ENCODE data around the gene IGFLR1. TPM values are rescaled to one million over a fixed set of nuclear protein-coding genes. Genes with fewer than 3 reads are reported as not detected.

Gene IGFLR1
- total and polyA plus RNA-seq, 4 experiments from 2014 or later: 93.9 to 124 (median 109) TPM

DNA sequence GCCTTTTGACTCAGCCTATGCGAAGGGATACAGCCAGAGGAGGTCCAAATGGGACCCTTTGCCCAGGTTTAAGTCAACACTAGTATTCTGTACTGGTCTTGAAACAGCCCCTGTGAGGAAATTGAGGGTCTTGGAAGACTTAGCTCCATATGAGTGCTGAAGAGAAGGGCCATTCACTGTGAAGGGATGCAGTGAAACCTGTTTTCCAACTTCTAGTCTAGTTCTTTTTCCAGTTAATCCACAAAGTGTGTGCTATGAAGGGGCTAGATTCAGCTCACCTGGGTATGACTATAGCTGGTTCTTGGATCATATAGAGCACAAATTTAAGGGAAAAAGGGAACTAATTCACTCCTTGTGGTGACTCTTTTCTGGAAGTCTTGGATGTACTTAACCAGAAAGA, 33.9 kb downstream of the IGFLR1 start:
- DNase-seq: no peak
- Histone ChIP-seq H3K9me3 (ENCODE audit: control insufficient read depth in 1 of 2, low read length in 2 of 2) (no peaks in the 10 kb centered on the region), H3K4me1 (ENCODE audit: insufficient read depth, low read length) (peaks cover 34% of the 10 kb centered on the region), H3K36me3 (ENCODE audit: insufficient read depth, low read length) (no peaks in the 10 kb centered on the region), H3K4me3 (ENCODE audit: low read length in 2 of 2) (no peak overlapping the region), H3K27ac (ENCODE audit: low read depth, low read length) (no peak overlapping the region), H3K27me3 (ENCODE audit: insufficient read depth, low read length) (no peaks in the 10 kb centered on the region)
- Mint-ChIP-seq H3K9me3 (no peaks in the 10 kb centered on the region), H3K36me3 (no peaks in the 10 kb centered on the region), H3K4me3 (no peak overlapping the region), H3K27me3 (no peaks in the 10 kb centered on the region), H3K4me1 (peaks cover 18 to 33% (median 24%) of the 10 kb centered on the region in 4 donors), H3K27ac (no peak overlapping the region)
- CTCF ChIA-PET (ENCODE audit: partially characterized antibody): no interaction called here
- intact Hi-C loops (cut with micrococcal nuclease): no loop called here
- POLR2A ChIA-PET (ENCODE audit: partially characterized antibody): interaction anchor here (0.8 to 1.3 kb wide), 2 partner anchors 8 to 250 kb away, joined by 3 read pairs; no protein-coding TSS in a partner anchor

DNA sequence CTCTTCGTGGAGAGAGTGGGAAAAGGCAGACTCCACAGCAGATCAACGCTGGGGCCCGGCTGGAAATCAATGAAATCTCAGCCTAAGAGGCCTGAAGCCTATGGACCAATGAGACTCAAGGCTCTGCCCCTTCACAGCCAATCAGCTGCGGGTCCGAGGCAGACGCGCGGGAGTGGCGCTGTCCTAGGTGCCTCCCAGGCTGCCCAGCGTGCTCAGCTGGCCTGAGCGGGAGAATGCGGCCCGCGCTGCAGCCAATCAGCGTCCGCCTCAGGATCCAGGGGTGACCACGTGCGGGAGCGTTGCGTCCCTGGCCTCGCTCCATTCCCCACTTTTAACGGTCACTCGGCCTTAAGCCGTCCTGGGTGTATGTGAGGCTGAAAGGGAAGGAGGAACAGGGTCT, 38.0 kb downstream of the IGFLR1 start, which contains the start of gene ZBTB32:
Gene ZBTB32, plus strand, starts transcription at position 341 of the 400 bp plus-strand sequence. CDS start 10,069 bp downstream, outside the sequence.
- Histone ChIP-seq H3K27me3 (ENCODE audit: insufficient read depth, low read length) (no peaks in the 10 kb centered on the region), H3K4me1 (ENCODE audit: insufficient read depth, low read length) (peaks cover 11% of the 10 kb centered on the region), H3K27ac (ENCODE audit: low read depth, low read length) (no peak within 1 kb of the TSS), H3K4me3 (ENCODE audit: low read length in 2 of 2) (no peak within 1 kb of the TSS), H3K36me3 (ENCODE audit: insufficient read depth, low read length) (no peaks in the 10 kb centered on the region), H3K9me3 (ENCODE audit: control insufficient read depth in 1 of 2, low read length in 2 of 2) (no peaks in the 10 kb centered on the region)
- ChIA-PET POLR2A (ENCODE audit: partially characterized antibody) (interaction anchor here (1.1 to 4.2 kb wide), 3 partner anchors 9 to 41 kb away, joined by 3 to 61 read pairs (median 26); partner anchors contain the start of genes IGFLR1, PSENEN and U2AF1L4), CTCF (ENCODE audit: partially characterized antibody) (interaction anchor here (1.1 to 2.1 kb wide), 3 partner anchors 10 to 12 kb away, joined by 4 to 11 read pairs (median 5); no protein-coding TSS in a partner anchor)
- Mint-ChIP-seq H3K9me3 (peaks cover 0 to 1% (median 0%) of the 10 kb centered on the region in 8 donors), H3K36me3 (peaks cover 0 to 3% of the 10 kb centered on the region in 2 donors), H3K27ac (peak within 1 kb of the TSS in 2 of 7 donors; percentile 29 to 52), H3K4me3 (peak within 1 kb of the TSS in 2 of 8 donors; percentile 17 to 25), H3K4me1 (peaks cover 3 to 9% (median 7%) of the 10 kb centered on the region in 4 donors), H3K27me3 (peaks cover 2 to 5% of the 10 kb centered on the region in 2 donors)
- DNase-seq: no peak
- intact Hi-C loops (cut with micrococcal nuclease): no loop called here

DNA sequence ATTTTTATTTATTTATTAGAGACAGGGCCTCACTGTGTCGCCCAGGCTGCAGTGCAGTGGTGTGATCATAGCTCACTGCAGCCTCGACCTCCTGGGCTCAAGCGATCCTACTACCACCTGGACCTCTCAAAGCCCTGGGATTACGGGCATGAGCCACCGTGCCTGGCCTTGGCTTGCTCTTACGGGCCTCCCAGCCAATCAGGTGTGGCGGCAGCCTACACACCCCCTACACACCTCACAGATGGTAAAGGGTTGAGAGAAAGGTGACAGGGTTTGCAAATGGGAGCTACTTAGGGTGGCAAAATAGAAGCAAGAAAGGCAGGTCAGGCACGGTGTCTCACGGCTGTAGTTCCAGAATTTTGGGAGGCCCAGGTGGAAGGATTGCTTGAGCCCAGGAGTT, 38.9 kb downstream of the IGFLR1 start:
- H3K27me3 ChIP-seq (ENCODE audit: insufficient read depth, low read length): no peaks in the 10 kb centered on the region
- Mint-ChIP-seq H3K4me1 (peaks cover 3 to 9% (median 7%) of the 10 kb centered on the region in 4 donors), H3K9me3 (peaks cover 0 to 1% (median 0%) of the 10 kb centered on the region in 8 donors), H3K36me3 (peaks cover 0 to 3% of the 10 kb centered on the region in 2 donors), H3K27ac (no peak overlapping the region), H3K27me3 (peaks cover 2 to 5% of the 10 kb centered on the region in 2 donors), H3K4me3 (peak overlapping the region in 2 of 8 donors; percentile 17 to 100)
- no peak overlapping the region for H3K4me3 ChIP-seq (ENCODE audit: low read length in 2 of 2)
- no peaks in the 10 kb centered on the region for H3K9me3 ChIP-seq (ENCODE audit: control insufficient read depth in 1 of 2, low read length in 2 of 2)
- no peak overlapping the region for H3K27ac ChIP-seq (ENCODE audit: low read depth, low read length)
- DNase-seq: no peak
- intact Hi-C loops (cut with micrococcal nuclease): no loop called here
- ChIA-PET POLR2A (ENCODE audit: partially characterized antibody) (interaction anchor here (1.1 to 4.2 kb wide), 8 partner anchors 10 to 59 kb away, joined by 3 to 61 read pairs (median 14); partner anchors contain the start of genes COX6B1, IGFLR1, LIN37 and PSENEN), CTCF (ENCODE audit: partially characterized antibody) (interaction anchor here (1.1 to 2.1 kb wide), 5 partner anchors 9 to 193 kb away, joined by 3 to 11 read pairs (median 4); no protein-coding TSS in a partner anchor)
- peaks cover 11% of the 10 kb centered on the region for H3K4me1 ChIP-seq (ENCODE audit: insufficient read depth, low read length)
- no peaks in the 10 kb centered on the region for H3K36me3 ChIP-seq (ENCODE audit: insufficient read depth, low read length)

DNA sequence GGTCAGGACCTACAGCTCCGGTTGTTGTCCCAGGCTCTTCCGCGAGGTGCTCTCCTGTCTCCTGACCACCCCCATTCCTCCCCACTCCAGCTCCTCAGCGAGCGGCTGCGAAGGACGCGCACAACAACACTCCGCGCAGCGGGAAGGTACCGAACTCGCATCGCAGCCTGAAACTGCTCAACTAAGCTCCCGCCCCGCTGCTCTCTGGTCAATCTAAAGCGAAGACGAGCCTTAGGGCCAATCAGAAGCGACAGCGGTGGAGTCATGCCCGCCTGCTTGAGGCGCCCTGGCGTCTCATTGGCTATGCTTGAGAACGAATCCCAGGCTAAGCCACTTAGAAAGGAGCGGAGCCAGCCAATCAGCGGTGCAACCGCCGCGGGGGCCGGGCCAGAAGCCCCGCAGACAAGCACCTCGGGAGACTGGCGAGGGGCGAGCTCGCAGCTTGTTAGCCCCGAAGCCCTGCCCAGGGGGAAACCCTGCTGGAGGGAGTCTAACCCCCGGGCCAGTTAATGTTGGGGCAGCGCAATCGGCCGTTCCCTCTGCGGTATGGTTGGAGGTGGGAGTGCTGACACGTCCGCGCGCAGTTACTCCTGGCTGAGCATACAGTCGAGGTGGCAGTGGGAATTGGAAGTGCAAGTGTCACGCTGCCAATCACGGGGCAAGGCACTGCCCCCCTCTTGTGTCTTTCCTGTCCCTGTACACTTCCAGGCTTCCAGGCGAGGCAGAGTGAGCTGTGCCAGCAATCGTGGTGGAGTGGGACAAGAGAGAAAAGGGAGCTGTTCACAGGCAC, 39.8 kb downstream of the IGFLR1 start:
- Mint-ChIP-seq H3K4me1 (peaks cover 3 to 9% (median 7%) of the 10 kb centered on the region in 4 donors), H3K36me3 (peaks cover 0 to 3% of the 10 kb centered on the region in 2 donors), H3K4me3 (peak overlapping the region; percentile 90 to 100 (median 98)), H3K27me3 (peaks cover 2 to 5% of the 10 kb centered on the region in 2 donors), H3K9me3 (peaks cover 0 to 1% (median 0%) of the 10 kb centered on the region in 8 donors), H3K27ac (peak overlapping the region; percentile 90 to 98 (median 95))
- no peaks in the 10 kb centered on the region for H3K9me3 ChIP-seq (ENCODE audit: control insufficient read depth in 1 of 2, low read length in 2 of 2)
- CTCF ChIA-PET (ENCODE audit: partially characterized antibody): interaction anchor here (0.6 to 2.1 kb wide), 7 partner anchors 8 to 192 kb away, joined by 3 to 11 read pairs (median 3); no protein-coding TSS in a partner anchor
- H3K27me3 ChIP-seq (ENCODE audit: insufficient read depth, low read length): no peaks in the 10 kb centered on the region
- H3K4me1 ChIP-seq (ENCODE audit: insufficient read depth, low read length): peaks cover 11% of the 10 kb centered on the region
- H3K27ac ChIP-seq (ENCODE audit: low read depth, low read length): peak overlapping the region; percentile 39
- no peaks in the 10 kb centered on the region for H3K36me3 ChIP-seq (ENCODE audit: insufficient read depth, low read length)
- intact Hi-C loops (cut with micrococcal nuclease): loop anchor here (1.0 kb wide), 3 partner anchors 9 to 43 kb away; partner anchors contain the start of genes PSENEN and U2AF1L4
- DNase-seq: peak; percentile 88 to 97 (median 91)
- H3K4me3 ChIP-seq (ENCODE audit: low read length in 2 of 2): peak overlapping the region; percentile 92 to 95
- POLR2A ChIA-PET (ENCODE audit: partially characterized antibody): interaction anchor here (0.8 to 4.2 kb wide), 14 partner anchors 11 to 247 kb away, joined by 3 to 61 read pairs (median 6); partner anchors contain the start of genes COX6B1, HAUS5, IGFLR1 and LIN37

DNA sequence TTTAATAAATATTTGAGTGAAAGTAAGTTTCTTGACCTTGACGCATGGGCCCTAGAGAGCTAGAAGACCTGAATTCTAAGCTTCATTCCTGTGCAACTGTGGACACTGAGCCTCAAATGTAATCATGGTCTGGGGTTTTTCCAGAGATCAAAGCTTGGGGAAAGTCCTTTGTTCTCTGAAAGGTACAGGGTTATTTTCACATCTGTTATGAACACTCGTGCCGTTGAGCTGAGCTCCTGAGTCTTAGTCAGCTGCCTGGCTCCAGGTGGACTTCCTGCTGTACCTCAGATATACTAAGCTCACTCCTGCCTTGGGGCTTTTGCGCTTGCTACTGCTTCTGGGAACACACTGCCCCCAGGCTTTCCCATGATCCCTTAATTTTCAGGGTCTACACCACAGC, 45.4 kb downstream of the IGFLR1 start:
- Mint-ChIP-seq H3K27ac (no peak overlapping the region), H3K9me3 (no peaks in the 10 kb centered on the region), H3K4me1 (peaks cover 0 to 5% (median 0%) of the 10 kb centered on the region in 4 donors), H3K27me3 (no peaks in the 10 kb centered on the region), H3K36me3 (no peaks in the 10 kb centered on the region), H3K4me3 (no peak overlapping the region)
- H3K36me3 ChIP-seq (ENCODE audit: insufficient read depth, low read length): no peaks in the 10 kb centered on the region
- intact Hi-C loops (cut with micrococcal nuclease): no loop called here
- H3K27ac ChIP-seq (ENCODE audit: low read depth, low read length): no peak overlapping the region
- H3K4me3 ChIP-seq (ENCODE audit: low read length in 2 of 2): no peak overlapping the region
- CTCF ChIA-PET (ENCODE audit: partially characterized antibody): interaction anchor here (0.7 to 3.0 kb wide), 8 partner anchors 9 to 123 kb away, joined by 3 to 14 read pairs (median 4); partner anchors contain the start of gene COX6B1
- peaks cover 4% of the 10 kb centered on the region for H3K4me1 ChIP-seq (ENCODE audit: insufficient read depth, low read length)
- no peak for DNase-seq
- no peaks in the 10 kb centered on the region for H3K27me3 ChIP-seq (ENCODE audit: insufficient read depth, low read length)
- H3K9me3 ChIP-seq (ENCODE audit: control insufficient read depth in 1 of 2, low read length in 2 of 2): no peaks in the 10 kb centered on the region
- POLR2A ChIA-PET (ENCODE audit: partially characterized antibody): interaction anchor here (0.7 to 0.9 kb wide), 2 partner anchors 46 to 1060 kb away, joined by 3 to 4 read pairs; partner anchors contain the start of gene IGFLR1

DNA sequence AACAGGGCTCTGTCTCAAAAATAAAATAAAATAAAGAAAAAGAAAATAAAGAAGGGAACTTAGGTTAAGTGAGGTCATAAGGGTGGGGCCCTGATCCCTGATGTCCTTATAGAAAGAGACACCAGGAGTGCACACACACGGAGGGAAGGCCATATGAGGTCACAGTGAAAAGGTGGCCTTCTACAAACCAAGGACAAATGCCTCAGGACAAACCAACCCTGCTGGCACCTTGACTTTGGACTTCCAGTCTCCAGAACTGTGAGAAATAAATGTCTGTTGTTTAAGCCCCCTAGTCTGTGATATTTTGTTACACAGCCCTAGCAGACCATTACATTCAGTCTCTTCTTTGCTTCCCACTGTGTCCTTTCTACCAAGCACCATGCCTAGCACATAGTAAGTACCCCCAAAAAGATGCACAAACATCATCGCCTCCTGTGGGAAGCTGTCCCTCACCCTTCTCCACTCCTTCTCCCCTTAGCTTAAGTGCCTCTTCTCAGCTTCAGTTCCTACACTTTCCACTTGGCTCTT, 46.3 kb downstream of the IGFLR1 start:
- peak overlapping the region in 2 of 7 donors; percentile 10 to 12 for H3K27ac Mint-ChIP-seq
- no peaks in the 10 kb centered on the region for H3K36me3 Mint-ChIP-seq
- H3K4me1 ChIP-seq (ENCODE audit: insufficient read depth, low read length): no peaks in the 10 kb centered on the region
- H3K4me3 ChIP-seq (ENCODE audit: low read length in 2 of 2): no peak overlapping the region
- H3K36me3 ChIP-seq (ENCODE audit: insufficient read depth, low read length): no peaks in the 10 kb centered on the region
- DNase-seq: no peak
- H3K9me3 ChIP-seq (ENCODE audit: control insufficient read depth in 1 of 2, low read length in 2 of 2): no peaks in the 10 kb centered on the region
- intact Hi-C loops (cut with micrococcal nuclease): loop anchor here (2.0 kb wide), 1 partner anchor 53 kb away; the partner anchor contains the start of gene LIN37
- H3K4me3 Mint-ChIP-seq: no peak overlapping the region
- H3K9me3 Mint-ChIP-seq: no peaks in the 10 kb centered on the region
- ChIA-PET CTCF (ENCODE audit: partially characterized antibody) (interaction anchor here (1.0 to 4.1 kb wide), 9 partner anchors 9 to 124 kb away, joined by 3 to 54 read pairs (median 10); partner anchors contain the start of gene COX6B1), POLR2A (ENCODE audit: partially characterized antibody) (interaction anchor here (0.9 kb wide), 1 partner anchor 47 kb away, joined by 3 read pairs; the partner anchor contains the start of gene IGFLR1)
- H3K4me1 Mint-ChIP-seq: peaks cover 0 to 5% (median 0%) of the 10 kb centered on the region in 4 donors
- no peaks in the 10 kb centered on the region for H3K27me3 Mint-ChIP-seq
- no peak overlapping the region for H3K27ac ChIP-seq (ENCODE audit: low read depth, low read length)
- no peaks in the 10 kb centered on the region for H3K27me3 ChIP-seq (ENCODE audit: insufficient read depth, low read length)

Measured in CD4-positive, alpha-beta memory T cell (primary cell).